ENCODE measurements around the gene IDH1. TPM values are rescaled to one million over a fixed set of nuclear protein-coding genes. Genes with fewer than 3 reads are reported as not detected.
"Not testable (repeated sequence)": the region's sequence is repeated elsewhere in the genome, so short reads cannot be mapped to it uniquely, and the experiment has no call there.

IDH1 gene
- total RNA-seq, 1 donor from 2014 or later: 65.2 TPM

- no peaks in the 10 kb centered on the region for H3K27me3 ChIP-seq (ENCODE audit: control insufficient read depth in 3 of 3, insufficient read depth in 3 of 3, low read length in 3 of 3)
- H3K36me3 ChIP-seq (ENCODE audit: control insufficient read depth in 3 of 3, insufficient read depth in 3 of 3, low read length in 3 of 3): peaks cover 11 to 64% (median 45%) of the 10 kb centered on the region in 3 donors
- H3K9me3 ChIP-seq (ENCODE audit: control insufficient read depth in 3 of 3, low read length in 3 of 3): no peaks in the 10 kb centered on the region
- no peak overlapping the region for H3K4me3 ChIP-seq (ENCODE audit: low read length in 3 of 3)
- no peaks in the 10 kb centered on the region for H3K4me1 ChIP-seq (ENCODE audit: control insufficient read depth in 3 of 3, insufficient read depth in 3 of 3, low read length in 3 of 3)
- H3K9ac ChIP-seq (ENCODE audit: low read depth in 1 of 3, low read length in 3 of 3): no peak overlapping the region
- H3K27ac ChIP-seq (ENCODE audit: low read depth, low read length): no peak overlapping the region
Measured at GRCh38 chr2:208279236-208279635, 24.4 kb upstream of the IDH1 start.

GRCh38 chr2:208278549-208278948, 23.7 kb upstream of the IDH1 start:
- Histone ChIP-seq H3K27ac (ENCODE audit: low read depth, low read length) (no peak overlapping the region), H3K36me3 (ENCODE audit: control insufficient read depth in 3 of 3, insufficient read depth in 3 of 3, low read length in 3 of 3) (peaks cover 12 to 68% (median 52%) of the 10 kb centered on the region in 3 donors), H3K4me1 (ENCODE audit: control insufficient read depth in 3 of 3, insufficient read depth in 3 of 3, low read length in 3 of 3) (no peaks in the 10 kb centered on the region), H3K9me3 (ENCODE audit: control insufficient read depth in 3 of 3, low read length in 3 of 3) (no peaks in the 10 kb centered on the region), H3K9ac (ENCODE audit: low read depth in 1 of 3, low read length in 3 of 3) (no peak overlapping the region), H3K4me3 (ENCODE audit: low read length in 3 of 3) (no peak overlapping the region), H3K27me3 (ENCODE audit: control insufficient read depth in 3 of 3, insufficient read depth in 3 of 3, low read length in 3 of 3) (no peaks in the 10 kb centered on the region)

DNA sequence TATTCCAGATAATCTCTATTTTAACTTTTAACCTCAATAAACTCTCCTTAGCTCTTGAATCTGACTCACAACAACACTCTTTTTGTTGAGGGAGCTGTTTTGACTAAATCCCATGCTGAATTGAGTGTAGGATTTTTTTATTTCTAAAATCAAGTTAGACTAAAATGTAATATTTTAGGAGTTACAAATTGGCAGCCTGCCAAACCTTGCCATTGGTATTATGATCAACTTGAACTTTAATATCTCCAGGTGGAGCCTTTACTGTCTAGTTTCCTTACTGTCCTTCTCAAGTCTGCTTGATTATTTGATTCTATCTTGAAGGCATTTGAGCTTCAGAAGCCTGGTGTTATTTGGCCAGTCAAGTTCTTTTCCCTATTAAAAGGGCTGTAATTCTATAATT, 19.9 kb upstream of the IDH1 start:
- Histone ChIP-seq H3K4me3 (ENCODE audit: low read length in 3 of 3) (no peak overlapping the region), H3K9me3 (ENCODE audit: control insufficient read depth in 3 of 3, low read length in 3 of 3) (no peaks in the 10 kb centered on the region), H3K4me1 (ENCODE audit: control insufficient read depth in 3 of 3, insufficient read depth in 3 of 3, low read length in 3 of 3) (no peaks in the 10 kb centered on the region), H3K27ac (ENCODE audit: low read depth, low read length) (no peak overlapping the region), H3K36me3 (ENCODE audit: control insufficient read depth in 3 of 3, insufficient read depth in 3 of 3, low read length in 3 of 3) (peaks cover 6 to 50% (median 28%) of the 10 kb centered on the region in 3 donors), H3K9ac (ENCODE audit: low read depth in 1 of 3, low read length in 3 of 3) (no peak overlapping the region), H3K27me3 (ENCODE audit: control insufficient read depth in 3 of 3, insufficient read depth in 3 of 3, low read length in 3 of 3) (no peaks in the 10 kb centered on the region)

GRCh38 chr2:208269091-208269490, 14.2 kb upstream of the IDH1 start:
- Histone ChIP-seq H3K27ac (ENCODE audit: low read depth, low read length) (no peak overlapping the region), H3K27me3 (ENCODE audit: control insufficient read depth in 3 of 3, insufficient read depth in 3 of 3, low read length in 3 of 3) (no peaks in the 10 kb centered on the region), H3K4me1 (ENCODE audit: control insufficient read depth in 3 of 3, insufficient read depth in 3 of 3, low read length in 3 of 3) (peaks cover 21 to 32% (median 31%) of the 10 kb centered on the region in 3 donors), H3K4me3 (ENCODE audit: low read length in 3 of 3) (no peak overlapping the region), H3K36me3 (ENCODE audit: control insufficient read depth in 3 of 3, insufficient read depth in 3 of 3, low read length in 3 of 3) (peaks cover 2 to 13% (median 8%) of the 10 kb centered on the region in 3 donors), H3K9ac (ENCODE audit: low read depth in 1 of 3, low read length in 3 of 3) (no peak overlapping the region), H3K9me3 (ENCODE audit: control insufficient read depth in 3 of 3, low read length in 3 of 3) (no peaks in the 10 kb centered on the region)

GRCh38 chr2:208268156-208268952, 13.5 kb upstream of the IDH1 start:
- Histone ChIP-seq H3K27me3 (ENCODE audit: control insufficient read depth in 3 of 3, insufficient read depth in 3 of 3, low read length in 3 of 3) (no peaks in the 10 kb centered on the region), H3K36me3 (ENCODE audit: control insufficient read depth in 3 of 3, insufficient read depth in 3 of 3, low read length in 3 of 3) (peaks cover 0 to 10% (median under 1%) of the 10 kb centered on the region in 3 donors), H3K9me3 (ENCODE audit: control insufficient read depth in 3 of 3, low read length in 3 of 3) (no peaks in the 10 kb centered on the region), H3K4me1 (ENCODE audit: control insufficient read depth in 3 of 3, insufficient read depth in 3 of 3, low read length in 3 of 3) (peaks cover 21 to 32% (median 31%) of the 10 kb centered on the region in 3 donors), H3K4me3 (ENCODE audit: low read length in 3 of 3) (no peak overlapping the region), H3K9ac (ENCODE audit: low read depth in 1 of 3, low read length in 3 of 3) (peak overlapping the region in 2 of 3 donors; percentile 7 to 12), H3K27ac (ENCODE audit: low read depth, low read length) (peak overlapping the region; percentile 38)

GRCh38 chr2:208267526-208267925, 12.7 kb upstream of the IDH1 start:
- H3K4me3 ChIP-seq (ENCODE audit: low read length in 3 of 3): peak overlapping the region in 2 of 3 donors; percentile 22 to 92
- not testable (repeated sequence) for H3K9me3 ChIP-seq (ENCODE audit: control insufficient read depth in 3 of 3, low read length in 3 of 3); H3K27me3 ChIP-seq (ENCODE audit: control insufficient read depth in 3 of 3, insufficient read depth in 3 of 3, low read length in 3 of 3); H3K36me3 ChIP-seq (ENCODE audit: control insufficient read depth in 3 of 3, insufficient read depth in 3 of 3, low read length in 3 of 3)
- peak overlapping the region; percentile 38 for H3K27ac ChIP-seq (ENCODE audit: low read depth, low read length)
- peaks cover 21 to 32% (median 31%) of the 10 kb centered on the region in 3 donors for H3K4me1 ChIP-seq (ENCODE audit: control insufficient read depth in 3 of 3, insufficient read depth in 3 of 3, low read length in 3 of 3)
- H3K9ac ChIP-seq (ENCODE audit: low read depth in 1 of 3, low read length in 3 of 3): peak overlapping the region in 1 of 3 donors; percentile 96

DNA sequence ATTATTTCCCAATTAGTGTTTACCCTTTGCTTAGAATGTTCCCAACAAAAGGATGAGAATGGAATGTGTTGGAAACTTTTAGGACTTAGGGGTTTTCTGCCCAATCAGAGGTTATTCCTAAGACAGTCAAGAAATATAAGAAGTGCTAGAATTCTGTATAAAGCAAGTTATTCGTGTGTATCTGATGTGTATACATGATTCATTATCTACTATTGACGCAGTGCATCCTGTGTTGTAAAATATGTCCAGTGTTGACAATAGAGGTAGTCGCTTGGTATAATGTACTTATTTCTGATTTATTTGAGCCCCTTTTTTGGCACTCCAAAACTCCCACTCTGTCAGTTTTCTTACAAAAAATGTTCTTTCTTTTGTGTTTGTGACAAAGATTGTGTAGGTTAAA, 12.1 kb upstream of the IDH1 start:
- Histone ChIP-seq H3K4me3 (ENCODE audit: low read length in 3 of 3) (peak overlapping the region; percentile 84 to 92 (median 88)), H3K27me3 (ENCODE audit: control insufficient read depth in 3 of 3, insufficient read depth in 3 of 3, low read length in 3 of 3) (no peaks in the 10 kb centered on the region), H3K9ac (ENCODE audit: low read depth in 1 of 3, low read length in 3 of 3) (peak overlapping the region; percentile 92 to 96 (median 96))

GRCh38 chr2:208266553-208266893, 11.7 kb upstream of the IDH1 start:
- no peaks in the 10 kb centered on the region for H3K27me3 ChIP-seq (ENCODE audit: control insufficient read depth in 3 of 3, insufficient read depth in 3 of 3, low read length in 3 of 3)
- H3K4me1 ChIP-seq (ENCODE audit: control insufficient read depth in 3 of 3, insufficient read depth in 3 of 3, low read length in 3 of 3): peaks cover 21 to 32% (median 31%) of the 10 kb centered on the region in 3 donors
- H3K9ac ChIP-seq (ENCODE audit: low read depth in 1 of 3, low read length in 3 of 3): peak overlapping the region; percentile 92 to 96 (median 96)
- no peaks in the 10 kb centered on the region for H3K9me3 ChIP-seq (ENCODE audit: control insufficient read depth in 3 of 3, low read length in 3 of 3)
- no peaks in the 10 kb centered on the region for H3K36me3 ChIP-seq (ENCODE audit: control insufficient read depth in 3 of 3, insufficient read depth in 3 of 3, low read length in 3 of 3)
- H3K4me3 ChIP-seq (ENCODE audit: low read length in 3 of 3): peak overlapping the region; percentile 84 to 92 (median 88)
- H3K27ac ChIP-seq (ENCODE audit: low read depth, low read length): peak overlapping the region; percentile 94

More for the DNA sequence above, 12.1 kb upstream of the IDH1 start:
- H3K27ac ChIP-seq (ENCODE audit: low read depth, low read length): peak overlapping the region; percentile 94
- peaks cover 0 to 3% (median 0%) of the 10 kb centered on the region in 3 donors for H3K36me3 ChIP-seq (ENCODE audit: control insufficient read depth in 3 of 3, insufficient read depth in 3 of 3, low read length in 3 of 3)
- H3K9me3 ChIP-seq (ENCODE audit: control insufficient read depth in 3 of 3, low read length in 3 of 3): no peaks in the 10 kb centered on the region
- peaks cover 21 to 32% (median 31%) of the 10 kb centered on the region in 3 donors for H3K4me1 ChIP-seq (ENCODE audit: control insufficient read depth in 3 of 3, insufficient read depth in 3 of 3, low read length in 3 of 3)

GRCh38 chr2:208265801-208266552, 11.1 kb upstream of the IDH1 start, which contains the start of gene PIKFYVE:
PIKFYVE (plus strand) TSS chr2:208266255; CDS start chr2:208271520, 5,265 bp downstream.
- Histone ChIP-seq H3K27me3 (ENCODE audit: control insufficient read depth in 3 of 3, insufficient read depth in 3 of 3, low read length in 3 of 3) (no peaks in the 10 kb centered on the region), H3K9ac (ENCODE audit: low read depth in 1 of 3, low read length in 3 of 3) (peak within 1 kb of the TSS; percentile 92 to 96 (median 96)), H3K4me3 (ENCODE audit: low read length in 3 of 3) (peak within 1 kb of the TSS; percentile 84 to 92 (median 88)), H3K4me1 (ENCODE audit: control insufficient read depth in 3 of 3, insufficient read depth in 3 of 3, low read length in 3 of 3) (peaks cover 21 to 32% (median 31%) of the 10 kb centered on the region in 3 donors), H3K9me3 (ENCODE audit: control insufficient read depth in 3 of 3, low read length in 3 of 3) (no peaks in the 10 kb centered on the region), H3K27ac (ENCODE audit: low read depth, low read length) (peak within 1 kb of the TSS; percentile 94), H3K36me3 (ENCODE audit: control insufficient read depth in 3 of 3, insufficient read depth in 3 of 3, low read length in 3 of 3) (no peaks in the 10 kb centered on the region)
